HUES6 (cell line): ENCODE data around the gene TSPAN18.

Source experiments
- H3K27ac ChIP-seq: 2 replicates; pipeline ENCODE4 v1.7.0; 2013; ENCODE audit warnings: low read depth, mild to moderate bottlenecking, low read length, inconsistent platforms
- H3K27me3 ChIP-seq: 2 replicates; pipeline ENCODE4 v1.6.1; 2013; ENCODE audit warnings: low read length; ENCODE audit not compliant: control insufficient read depth, insufficient read depth
- H3K36me3 ChIP-seq: 2 replicates; pipeline ENCODE4 v1.6.1; 2013; ENCODE audit warnings: low read length; ENCODE audit not compliant: control insufficient read depth, insufficient read depth
- H3K4me1 ChIP-seq: 2 replicates; pipeline ENCODE4 v1.6.1; 2013; ENCODE audit warnings: low read length; ENCODE audit not compliant: control insufficient read depth, insufficient read depth
- H3K4me3 ChIP-seq: 2 replicates; pipeline ENCODE4 v1.5.1; 2013; ENCODE audit warnings: low read depth, low read length
- H3K9ac ChIP-seq: one replicate; pipeline ENCODE4 v1.6.1; 2013; ENCODE audit warnings: mild to moderate bottlenecking, low read length
- H3K9me3 ChIP-seq: 2 replicates; pipeline ENCODE4 v1.6.1; 2013; ENCODE audit warnings: low read depth, low read length; ENCODE audit not compliant: control insufficient read depth, insufficient read depth

Gene TSPAN18

GRCh38 chr11:44727373-44728287 lies 868 bp downstream of the TSPAN18 start:
- Histone ChIP-seq H3K9me3 (no peaks in the 10 kb centered on the region), H3K4me1 (peaks cover 58% of the 10 kb centered on the region), H3K27me3 (peaks cover 36% of the 10 kb centered on the region), H3K36me3 (no peaks in the 10 kb centered on the region), H3K9ac (peak overlapping the region; percentile 75), H3K4me3 (peak overlapping the region; percentile 74), H3K27ac (peak overlapping the region; percentile 63; the same call in 1 of the 2 replicates)

GRCh38 chr11:44728491-44728910 lies 1.7 kb downstream of the TSPAN18 start:
- Histone ChIP-seq H3K4me1 (peaks cover 66% of the 10 kb centered on the region), H3K9me3 (0 out of 2 replicates have a peak, but pooled peaks cover 2% of the 10 kb centered on the region), H3K4me3 (peak overlapping the region; percentile 74), H3K9ac (peak overlapping the region; percentile 47), H3K27me3 (peaks cover 39% of the 10 kb centered on the region), H3K36me3 (no peaks in the 10 kb centered on the region), H3K27ac (no peak overlapping the region; the same call in 1 of the 2 replicates)

- Histone ChIP-seq H3K27me3 (peaks cover 39% of the 10 kb centered on the region), H3K4me1 (peaks cover 69% of the 10 kb centered on the region), H3K9ac (peak overlapping the region; percentile 47), H3K4me3 (peak overlapping the region; percentile 74), H3K9me3 (0 out of 2 replicates have a peak, but pooled peaks cover 2% of the 10 kb centered on the region), H3K27ac (no peak overlapping the region), H3K36me3 (no peaks in the 10 kb centered on the region)
Measured at GRCh38 chr11:44729063-44729462, 2.3 kb downstream of the TSPAN18 start.

GRCh38 chr11:44729713-44730112 lies 3.0 kb downstream of the TSPAN18 start:
- Histone ChIP-seq H3K36me3 (no peaks in the 10 kb centered on the region), H3K4me1 (peaks cover 73% of the 10 kb centered on the region), H3K4me3 (0 out of 2 replicates have a peak overlapping the region, but pooled peaks have one; percentile 8), H3K9me3 (0 out of 2 replicates have a peak, but pooled peaks cover 2% of the 10 kb centered on the region), H3K27me3 (peaks cover 39% of the 10 kb centered on the region), H3K27ac (no peak overlapping the region), H3K9ac (no peak overlapping the region)

- no peak overlapping the region for H3K27ac ChIP-seq
- H3K9me3 ChIP-seq = 0 out of 2 replicates have a peak, but pooled peaks cover 2% of the 10 kb centered on the region
- H3K4me1 ChIP-seq = peaks cover 69% of the 10 kb centered on the region
- H3K27me3 ChIP-seq = peaks cover 39% of the 10 kb centered on the region
- no peaks in the 10 kb centered on the region for H3K36me3 ChIP-seq
- H3K9ac ChIP-seq = no peak overlapping the region
- H3K4me3 ChIP-seq = no peak overlapping the region
Measured at GRCh38 chr11:44730775-44731174, 4.0 kb downstream of the TSPAN18 start.

GRCh38 chr11:44731685-44732430 lies 5.1 kb downstream of the TSPAN18 start:
- Histone ChIP-seq H3K27ac (no peak overlapping the region), H3K27me3 (peaks cover 39% of the 10 kb centered on the region)

GRCh38 chr11:44732564-44732963 lies 5.8 kb downstream of the TSPAN18 start:
- peaks cover 72% of the 10 kb centered on the region for H3K4me1 ChIP-seq
- H3K4me3 ChIP-seq = no peak overlapping the region
- H3K36me3 ChIP-seq = no peaks in the 10 kb centered on the region
- no peak overlapping the region for H3K27ac ChIP-seq
- peaks cover 39% of the 10 kb centered on the region for H3K27me3 ChIP-seq
- H3K9ac ChIP-seq = no peak overlapping the region
- 0 out of 2 replicates have a peak, but pooled peaks cover 2% of the 10 kb centered on the region for H3K9me3 ChIP-seq

More at GRCh38 chr11:44731685-44732430, 5.1 kb downstream of the TSPAN18 start:
- Histone ChIP-seq H3K4me3 (no peak overlapping the region), H3K4me1 (peaks cover 65% of the 10 kb centered on the region), H3K9ac (no peak overlapping the region), H3K9me3 (0 out of 2 replicates have a peak, but pooled peaks cover 2% of the 10 kb centered on the region), H3K36me3 (no peaks in the 10 kb centered on the region)

GRCh38 chr11:44733877-44734276 lies 7.1 kb downstream of the TSPAN18 start:
- Histone ChIP-seq H3K4me3 (no peak overlapping the region), H3K27ac (no peak overlapping the region), H3K4me1 (peaks cover 68% of the 10 kb centered on the region), H3K27me3 (peaks cover 29% of the 10 kb centered on the region), H3K9ac (no peak overlapping the region), H3K36me3 (0 out of 2 replicates have a peak, but pooled peaks cover 3% of the 10 kb centered on the region), H3K9me3 (0 out of 2 replicates have a peak, but pooled peaks cover 2% of the 10 kb centered on the region)

- Histone ChIP-seq H3K27me3 (peaks cover 22% of the 10 kb centered on the region), H3K9ac (no peak overlapping the region), H3K36me3 (0 out of 2 replicates have a peak, but pooled peaks cover 3% of the 10 kb centered on the region), H3K27ac (no peak overlapping the region), H3K4me1 (peaks cover 62% of the 10 kb centered on the region), H3K4me3 (no peak overlapping the region), H3K9me3 (0 out of 2 replicates have a peak, but pooled peaks cover 2% of the 10 kb centered on the region)
Measured at GRCh38 chr11:44734843-44735381, 8.2 kb downstream of the TSPAN18 start.

GRCh38 chr11:44736791-44737190 lies 10.0 kb downstream of the TSPAN18 start:
- H3K36me3 ChIP-seq = 0 out of 2 replicates have a peak, but pooled peaks cover 3% of the 10 kb centered on the region
- H3K4me3 ChIP-seq = no peak overlapping the region
- H3K9me3 ChIP-seq = 0 out of 2 replicates have a peak, but pooled peaks cover 2% of the 10 kb centered on the region
- no peak overlapping the region for H3K9ac ChIP-seq
- H3K4me1 ChIP-seq = peaks cover 72% of the 10 kb centered on the region
- H3K27me3 ChIP-seq = peaks cover 5% of the 10 kb centered on the region; the same call in 1 of the 2 replicates
- H3K27ac ChIP-seq = no peak overlapping the region
